Central memory CD8-positive, alpha-beta T cell (primary cell): ENCODE results near the gene ANGPTL7.
A peak's percentile ranks its signal among the peaks of the same experiment; 100 is the strongest.
"Not testable (repeated sequence)": the region's sequence is repeated elsewhere in the genome, so short reads cannot be mapped to it uniquely, and the experiment has no call there.

ENCODE experiments used
- ATAC-seq: fragments of 150-1000 bp; cut with Tn5 transposase; replicated peaks from 2 replicates; pipeline ENCODE4 v1.10.0; 2022; ENCODE audit warnings: mild to moderate bottlenecking, moderate FRiP score, moderate number of reproducible peaks; ENCODE audit not compliant: poor library complexity, severe bottlenecking; ENCODE audit errors: extremely low read depth
- DNase-seq, 2 donors: peaks; one replicate each; pipeline ENCODE4 v3.0.0; 2021; ENCODE audit warnings: low spot score in 2 of 2
- H3K27ac Mint-ChIP-seq: one replicate; pipeline ENCODE4 v1.8.0; 2022; ENCODE audit warnings: low read depth, mild to moderate bottlenecking, moderate library complexity, mixed read lengths
- H3K27me3 Mint-ChIP-seq: one replicate; pipeline ENCODE4 v1.8.0; 2022; ENCODE audit warnings: mixed read lengths
- H3K36me3 Mint-ChIP-seq: one replicate; pipeline ENCODE4 v1.8.0; 2022; ENCODE audit warnings: mild to moderate bottlenecking, moderate library complexity, mixed read lengths; ENCODE audit not compliant: insufficient read depth
- H3K4me1 Mint-ChIP-seq: one replicate; pipeline ENCODE4 v1.8.0; 2022; ENCODE audit warnings: mixed read lengths
- H3K4me3 Mint-ChIP-seq: one replicate; pipeline ENCODE4 v1.8.0; 2022; ENCODE audit warnings: mild to moderate bottlenecking, moderate library complexity, mixed read lengths
- H3K9me3 Mint-ChIP-seq: one replicate; pipeline ENCODE4 v1.8.0; 2022; ENCODE audit warnings: mixed read lengths

The ANGPTL7 gene

DNA sequence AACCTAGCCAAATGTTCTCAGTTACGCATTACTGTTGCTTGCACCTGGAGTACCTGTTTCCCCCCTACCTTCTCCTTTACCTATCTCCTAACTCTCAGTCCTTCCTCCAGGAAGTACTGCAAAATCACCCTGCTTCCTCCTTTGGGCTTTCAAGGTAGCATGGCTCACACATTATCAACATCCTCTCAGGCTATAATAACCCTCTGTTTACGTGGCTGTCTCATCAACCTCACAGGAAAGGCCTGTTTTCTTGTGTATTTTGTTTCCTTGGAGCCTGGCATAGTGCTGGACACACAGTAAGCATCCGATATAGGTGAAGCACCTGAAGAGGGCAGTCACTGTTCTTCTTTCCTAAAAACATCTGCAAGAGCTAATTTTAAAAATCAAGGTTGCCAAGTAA lies 32.7 kb upstream of the ANGPTL7 start:
- Mint-ChIP-seq H3K36me3 (peaks cover 22% of the 10 kb centered on the region), H3K27ac (peak overlapping the region; percentile 9), H3K9me3 (no peaks in the 10 kb centered on the region), H3K4me3 (no peak overlapping the region), H3K27me3 (no peaks in the 10 kb centered on the region), H3K4me1 (peaks cover 6% of the 10 kb centered on the region)
- ATAC-seq (no peak), DNase-seq (no peak)

DNA sequence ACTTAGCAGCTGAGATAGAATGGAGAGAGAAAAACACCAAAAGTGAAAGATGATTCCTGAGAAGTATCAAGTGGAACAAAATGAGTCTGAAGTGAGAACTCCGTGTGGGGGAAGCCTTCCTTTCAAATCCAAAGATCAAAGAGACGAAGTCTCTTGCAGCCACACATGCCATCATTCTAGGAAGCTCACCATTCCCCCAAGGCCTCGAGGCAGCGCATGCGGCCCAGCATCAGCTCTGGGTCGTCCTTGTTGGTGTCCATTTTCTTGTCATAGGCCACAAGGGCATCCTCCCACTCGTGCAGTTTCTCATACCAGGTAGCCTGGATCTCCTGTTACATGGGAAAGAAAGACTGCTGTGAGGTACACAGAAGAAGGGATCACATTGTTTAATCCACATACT lies 32.2 kb upstream of the ANGPTL7 start:
- H3K9me3 Mint-ChIP-seq = no peaks in the 10 kb centered on the region
- ATAC-seq (no peak), DNase-seq (no peak)
- H3K36me3 Mint-ChIP-seq = peaks cover 24% of the 10 kb centered on the region
- no peak overlapping the region for H3K4me3 Mint-ChIP-seq
- H3K4me1 Mint-ChIP-seq = peaks cover 6% of the 10 kb centered on the region
- no peak overlapping the region for H3K27ac Mint-ChIP-seq
- no peaks in the 10 kb centered on the region for H3K27me3 Mint-ChIP-seq

DNA sequence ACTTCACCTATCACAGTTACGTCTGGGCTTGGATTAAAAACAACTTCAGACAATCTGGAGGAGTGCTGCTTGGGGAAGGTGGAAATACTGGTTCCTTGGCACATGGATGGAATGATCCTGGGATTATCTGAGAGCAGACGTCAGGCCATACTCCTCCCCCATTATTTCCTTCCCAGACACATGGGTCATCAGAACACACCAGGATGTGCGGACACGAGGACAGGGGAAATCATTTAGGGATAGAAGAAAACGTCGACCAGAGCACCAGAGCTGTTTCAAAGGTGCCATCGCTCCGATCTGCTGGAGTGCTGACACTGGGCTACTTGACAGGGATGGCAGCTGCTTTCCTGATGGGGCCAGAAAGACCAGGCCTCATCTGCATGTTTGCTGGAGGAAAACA lies 31.8 kb upstream of the ANGPTL7 start:
- Mint-ChIP-seq H3K4me1 (peaks cover 6% of the 10 kb centered on the region), H3K36me3 (peaks cover 26% of the 10 kb centered on the region), H3K27ac (no peak overlapping the region), H3K27me3 (no peaks in the 10 kb centered on the region), H3K4me3 (no peak overlapping the region), H3K9me3 (no peaks in the 10 kb centered on the region)
- ATAC-seq (no peak), DNase-seq (no peak)

DNA sequence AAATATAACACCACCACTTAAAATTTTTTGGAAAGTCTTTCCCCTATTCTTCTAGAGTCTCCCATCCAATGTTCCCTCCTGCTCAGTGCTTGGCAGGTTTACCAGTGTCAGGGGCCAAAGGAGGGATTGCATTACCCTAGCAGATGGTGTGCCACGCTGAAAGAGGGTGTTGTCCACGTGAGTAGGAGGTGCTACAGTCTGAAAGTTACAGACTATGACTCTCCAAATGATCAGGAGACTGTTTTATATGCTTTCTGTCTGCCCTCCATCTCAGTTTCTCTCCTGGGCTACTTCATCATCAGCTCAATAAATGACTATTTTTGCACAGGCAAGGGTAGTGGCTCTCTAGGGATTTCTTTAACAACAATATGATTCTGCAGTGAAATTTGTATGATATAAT lies 31.3 kb upstream of the ANGPTL7 start:
- H3K27ac Mint-ChIP-seq = no peak overlapping the region
- ATAC-seq (no peak), DNase-seq (no peak)
- H3K36me3 Mint-ChIP-seq = peaks cover 24% of the 10 kb centered on the region
- H3K4me1 Mint-ChIP-seq = peaks cover 8% of the 10 kb centered on the region
- no peaks in the 10 kb centered on the region for H3K9me3 Mint-ChIP-seq
- no peaks in the 10 kb centered on the region for H3K27me3 Mint-ChIP-seq
- no peak overlapping the region for H3K4me3 Mint-ChIP-seq

DNA sequence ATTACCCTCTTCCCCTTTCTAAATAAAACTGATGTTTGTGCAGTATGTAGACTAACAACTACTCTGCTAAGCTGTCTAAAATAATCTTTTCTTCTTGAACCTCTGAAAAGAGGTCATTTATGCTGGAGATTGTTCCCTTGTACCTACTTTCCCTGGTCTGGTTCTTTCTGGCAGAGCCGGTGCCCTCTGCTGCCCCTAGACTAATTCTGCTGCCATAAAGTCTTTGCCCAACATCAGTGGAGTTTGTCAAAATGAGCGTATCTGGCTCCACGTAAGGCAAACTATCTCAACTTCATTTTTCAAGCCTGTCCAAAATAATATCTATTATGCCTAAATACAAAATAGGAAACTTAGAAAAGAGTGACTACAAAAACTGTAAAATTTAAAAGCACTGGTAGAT lies 30.9 kb upstream of the ANGPTL7 start:
- H3K4me1 Mint-ChIP-seq = peaks cover 12% of the 10 kb centered on the region
- no peaks in the 10 kb centered on the region for H3K27me3 Mint-ChIP-seq
- no peak overlapping the region for H3K4me3 Mint-ChIP-seq
- ATAC-seq (no peak), DNase-seq (no peak)
- no peaks in the 10 kb centered on the region for H3K9me3 Mint-ChIP-seq
- no peak overlapping the region for H3K27ac Mint-ChIP-seq
- H3K36me3 Mint-ChIP-seq = peaks cover 24% of the 10 kb centered on the region

DNA sequence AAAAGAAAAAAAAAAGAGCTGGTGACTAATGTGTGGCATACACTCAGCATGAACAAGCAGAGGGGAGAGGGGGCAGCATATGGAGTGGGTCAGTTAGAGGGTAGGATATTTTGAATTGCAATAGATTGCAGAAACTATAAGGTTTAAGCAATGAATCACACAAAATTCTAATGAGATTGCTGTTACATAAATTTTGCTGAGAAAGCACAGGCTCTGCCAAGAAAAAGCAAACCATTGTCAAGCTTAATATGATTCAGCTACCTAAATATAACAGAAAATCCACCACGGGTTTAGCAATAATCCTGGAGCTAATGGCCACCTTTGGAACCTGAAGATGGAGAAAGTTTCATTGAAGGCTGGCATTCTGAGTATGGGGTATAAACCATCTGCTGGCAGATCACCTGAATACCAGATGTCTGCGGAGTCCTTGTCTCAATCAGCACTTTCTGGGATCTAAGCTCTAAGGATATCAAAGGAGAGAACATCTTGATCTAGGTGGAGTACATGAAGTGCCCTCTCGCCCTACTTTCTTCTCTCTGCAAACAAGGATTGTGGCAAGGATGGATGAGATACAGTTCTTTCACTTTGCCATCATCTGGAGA lies 30.3 kb upstream of the ANGPTL7 start:
- Mint-ChIP-seq H3K4me1 (peaks cover 18% of the 10 kb centered on the region), H3K27me3 (no peaks in the 10 kb centered on the region), H3K27ac (no peak overlapping the region), H3K4me3 (no peak overlapping the region), H3K9me3 (no peaks in the 10 kb centered on the region), H3K36me3 (peaks cover 26% of the 10 kb centered on the region)
- no peak for ATAC-seq
- no peak for DNase-seq

DNA sequence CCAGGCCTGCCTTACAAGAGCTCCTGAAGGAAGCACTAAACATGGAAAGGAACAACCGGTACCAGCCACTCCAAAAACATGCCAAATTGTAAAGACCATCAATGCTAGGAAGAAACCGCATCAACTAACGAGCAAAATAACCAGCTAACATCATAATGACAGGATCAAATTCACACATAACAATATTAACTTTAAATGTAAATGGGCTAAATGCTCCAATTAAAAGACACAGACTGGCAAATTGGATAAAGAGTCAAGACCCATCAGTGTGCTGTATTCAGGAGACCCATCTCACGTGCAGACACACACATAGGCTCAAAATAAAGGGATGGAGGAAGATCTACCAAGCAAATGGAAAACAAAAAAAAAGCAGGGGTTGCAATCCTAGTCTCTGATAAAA lies 26.4 kb upstream of the ANGPTL7 start:
- H3K27me3 Mint-ChIP-seq, DNase-seq, ATAC-seq, H3K4me3 Mint-ChIP-seq, H3K9me3 Mint-ChIP-seq, H3K27ac Mint-ChIP-seq: not testable (repeated sequence)
- Mint-ChIP-seq H3K36me3 (peaks cover 15% of the 10 kb centered on the region), H3K4me1 (peaks cover 12% of the 10 kb centered on the region)

DNA sequence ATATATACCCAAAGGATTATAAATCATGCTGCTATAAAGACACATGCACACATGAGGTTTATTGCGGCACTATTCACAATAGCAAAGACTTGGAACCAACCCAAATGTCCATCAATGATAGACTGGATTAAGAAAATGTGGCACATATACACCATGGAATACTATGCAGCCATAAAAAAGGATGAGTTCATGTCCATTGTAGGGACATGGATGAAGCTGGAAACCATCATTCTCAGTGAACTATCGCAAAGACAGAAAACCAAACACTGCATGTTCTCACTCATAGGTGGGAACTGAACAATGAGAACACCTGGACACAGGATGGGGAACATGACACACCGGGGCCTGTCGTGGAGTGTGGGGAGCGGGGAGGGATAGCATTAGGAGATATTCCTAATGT lies 22.4 kb upstream of the ANGPTL7 start:
- ATAC-seq, H3K4me3 Mint-ChIP-seq, H3K9me3 Mint-ChIP-seq, DNase-seq, H3K27ac Mint-ChIP-seq, H3K27me3 Mint-ChIP-seq: not testable (repeated sequence)
- H3K36me3 Mint-ChIP-seq = peaks cover 17% of the 10 kb centered on the region
- peaks cover 12% of the 10 kb centered on the region for H3K4me1 Mint-ChIP-seq

DNA sequence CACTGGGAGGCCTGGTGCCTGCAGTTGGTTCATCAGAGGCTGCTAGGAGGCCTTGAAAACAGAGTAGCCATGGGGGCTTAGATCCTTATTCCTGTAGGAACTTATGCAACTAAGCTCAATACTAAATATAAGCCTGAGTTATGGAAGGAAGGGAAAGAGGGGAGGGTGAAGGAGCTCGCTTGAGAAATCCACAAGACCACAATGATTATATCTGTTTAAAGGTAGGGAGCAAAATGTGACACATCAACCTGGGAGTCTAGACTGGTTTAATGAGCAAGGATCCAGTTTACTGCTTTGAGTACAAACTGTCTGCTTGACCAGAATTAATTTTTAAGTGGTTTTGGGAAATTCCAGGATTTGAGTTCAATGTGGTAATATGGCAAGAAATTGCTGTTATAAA lies 20.4 kb upstream of the ANGPTL7 start:
- H3K36me3 Mint-ChIP-seq = peaks cover 8% of the 10 kb centered on the region
- ATAC-seq (no peak), DNase-seq (no peak)
- peaks cover 1% of the 10 kb centered on the region for H3K4me1 Mint-ChIP-seq
- H3K9me3 Mint-ChIP-seq = no peaks in the 10 kb centered on the region
- no peak overlapping the region for H3K27ac Mint-ChIP-seq
- no peaks in the 10 kb centered on the region for H3K27me3 Mint-ChIP-seq
- H3K4me3 Mint-ChIP-seq = no peak overlapping the region

DNA sequence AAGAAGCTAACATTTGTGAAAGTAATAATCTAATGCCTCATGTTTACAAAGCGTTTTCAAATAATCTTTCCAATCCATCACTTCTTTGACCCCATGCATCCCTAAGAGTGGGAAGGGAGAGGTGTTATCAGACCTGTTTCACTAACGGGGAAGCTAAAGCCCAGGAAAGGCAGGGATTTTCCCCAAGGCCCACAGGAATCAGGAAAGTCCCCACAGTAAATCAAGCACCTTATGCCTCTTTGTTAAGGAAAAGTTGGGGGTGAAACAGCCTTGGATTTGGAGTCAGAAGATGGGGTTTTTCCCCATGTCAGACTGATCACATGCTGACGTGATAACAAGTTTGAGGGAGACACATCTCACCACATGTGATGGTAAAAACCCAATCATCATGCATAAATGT lies 20.0 kb upstream of the ANGPTL7 start:
- Mint-ChIP-seq H3K27ac (no peak overlapping the region), H3K27me3 (no peaks in the 10 kb centered on the region), H3K36me3 (peaks cover 8% of the 10 kb centered on the region), H3K4me1 (no peaks in the 10 kb centered on the region), H3K9me3 (no peaks in the 10 kb centered on the region), H3K4me3 (no peak overlapping the region)
- ATAC-seq = no peak
- no peak for DNase-seq

DNA sequence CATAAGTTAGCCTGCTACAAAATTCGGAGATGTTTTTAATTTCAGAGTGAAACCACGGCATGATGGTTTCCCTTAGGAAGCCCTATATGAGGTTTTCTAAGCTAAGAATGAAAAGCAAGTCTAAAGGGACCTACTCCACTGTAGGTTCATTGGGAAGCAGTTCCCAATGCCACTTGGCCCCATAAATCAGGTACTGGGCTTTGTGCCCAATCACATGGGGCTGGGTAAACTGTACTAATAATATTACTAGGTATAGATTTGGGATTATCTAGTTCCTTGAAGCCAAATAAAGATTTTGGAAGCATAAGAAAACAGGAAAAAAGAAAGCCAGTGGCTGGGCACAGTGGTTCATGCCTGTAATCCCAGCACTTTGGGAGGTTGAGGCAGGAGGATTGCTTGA lies 19.1 kb upstream of the ANGPTL7 start:
- no peaks in the 10 kb centered on the region for H3K27me3 Mint-ChIP-seq
- no peak for ATAC-seq
- DNase-seq = no peak
- H3K4me3 Mint-ChIP-seq = no peak overlapping the region
- no peaks in the 10 kb centered on the region for H3K9me3 Mint-ChIP-seq
- peaks cover 8% of the 10 kb centered on the region for H3K36me3 Mint-ChIP-seq
- H3K4me1 Mint-ChIP-seq = no peaks in the 10 kb centered on the region
- H3K27ac Mint-ChIP-seq = no peak overlapping the region

DNA sequence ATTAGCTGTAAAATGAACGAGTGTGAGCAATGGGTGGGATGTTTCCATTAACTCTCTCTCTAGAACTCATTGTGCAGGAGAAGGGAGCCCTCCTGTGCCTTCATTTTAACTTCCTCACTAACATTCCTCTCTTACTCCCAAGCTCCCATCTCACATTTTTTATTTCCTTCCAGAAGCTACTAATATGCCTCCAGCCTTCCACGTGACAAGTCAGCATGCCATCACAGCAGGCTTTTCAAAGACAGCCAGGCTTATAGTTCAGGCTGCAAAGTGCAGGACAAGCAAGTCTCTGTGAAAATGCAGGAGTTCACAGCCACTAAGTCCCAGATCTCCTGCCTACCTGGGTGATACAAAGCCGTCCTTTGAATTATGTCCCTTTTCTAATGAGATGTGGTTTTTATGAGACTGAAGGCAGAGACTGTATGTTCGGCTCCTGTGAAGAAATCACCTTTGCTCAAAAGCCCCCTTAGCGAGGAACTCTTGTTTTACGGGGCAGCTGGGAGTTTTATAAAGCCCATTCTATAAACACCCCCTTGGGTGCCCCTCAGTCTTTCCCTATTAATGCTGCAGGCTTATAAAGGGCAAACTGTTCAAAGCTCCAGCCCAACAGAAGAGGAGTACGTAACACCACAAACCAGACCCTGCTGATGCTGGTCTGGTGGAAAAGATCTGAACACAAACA lies 14.8 kb upstream of the ANGPTL7 start:
- DNase-seq (no peak), ATAC-seq (no peak)
- Mint-ChIP-seq H3K27me3 (no peaks in the 10 kb centered on the region), H3K9me3 (no peaks in the 10 kb centered on the region), H3K4me1 (no peaks in the 10 kb centered on the region), H3K36me3 (peaks cover 8% of the 10 kb centered on the region), H3K4me3 (no peak overlapping the region), H3K27ac (no peak overlapping the region)

DNA sequence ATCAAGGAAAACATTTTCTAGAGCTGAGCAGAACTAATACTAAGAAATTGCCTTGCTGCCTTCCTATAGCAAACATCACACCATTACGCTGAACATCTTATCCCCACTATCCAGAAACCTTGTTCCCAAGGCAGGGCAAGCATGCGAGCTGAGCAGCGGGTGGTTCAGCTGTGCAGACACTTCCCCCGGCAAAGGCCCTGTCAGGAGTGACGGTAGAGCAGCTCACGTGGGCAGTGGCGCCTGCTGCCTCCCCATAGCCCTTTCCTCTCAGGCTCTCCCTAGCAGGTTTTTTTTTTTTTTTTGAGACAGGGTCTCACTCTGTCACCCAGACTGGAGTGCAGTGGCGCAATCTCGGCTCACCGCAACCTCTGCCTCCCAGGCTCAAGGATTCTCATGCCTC lies 13.7 kb upstream of the ANGPTL7 start:
- ATAC-seq = no peak
- Mint-ChIP-seq H3K36me3 (peaks cover 12% of the 10 kb centered on the region), H3K4me3 (no peak overlapping the region), H3K9me3 (no peaks in the 10 kb centered on the region), H3K4me1 (no peaks in the 10 kb centered on the region), H3K27ac (no peak overlapping the region), H3K27me3 (no peaks in the 10 kb centered on the region)
- DNase-seq = no peak
